ENCODE measurements around the gene NR4A3. TPM values are rescaled to one million over a fixed set of nuclear protein-coding genes. Genes with fewer than 3 reads are reported as not detected.
"Not testable (repeated sequence)": the region's sequence is repeated elsewhere in the genome, so short reads cannot be mapped to it uniquely, and the experiment has no call there.

NR4A3 gene
- polyA plus RNA-seq, 1 experiment: 0.14 TPM

DNA sequence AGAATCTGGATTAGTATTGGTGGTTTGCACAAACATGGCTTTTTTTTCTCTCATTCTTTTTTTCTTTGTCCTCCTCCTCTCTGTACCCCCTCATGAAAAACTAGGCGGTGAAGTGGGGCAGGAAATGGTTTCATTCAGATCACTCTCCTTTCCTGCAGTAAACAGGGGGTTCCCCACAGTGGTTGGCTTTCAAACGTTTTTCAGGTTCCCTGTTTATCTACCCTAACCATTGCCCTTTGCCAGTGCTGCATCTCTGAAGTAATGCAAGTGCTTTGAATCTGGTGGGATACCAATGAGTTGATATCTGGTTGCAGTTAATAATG is 29.8 kb downstream of the NR4A3 start:
- no peak for DNase-seq (ENCODE audit: low read depth, low spot score)
- Histone ChIP-seq H3K27me3 (ENCODE audit: control insufficient read depth, insufficient read depth, low read length) (no peaks in the 10 kb centered on the region), H3K27ac (ENCODE audit: low read depth, low read length) (no peak overlapping the region), H3K9me3 (ENCODE audit: control insufficient read depth, insufficient read depth, low read length) (no peaks in the 10 kb centered on the region), H3K4me3 (ENCODE audit: low read depth, low read length) (no peak overlapping the region)
- POLR2A ChIA-PET: no interaction called here
- TF ChIP-seq, protein P1, sequence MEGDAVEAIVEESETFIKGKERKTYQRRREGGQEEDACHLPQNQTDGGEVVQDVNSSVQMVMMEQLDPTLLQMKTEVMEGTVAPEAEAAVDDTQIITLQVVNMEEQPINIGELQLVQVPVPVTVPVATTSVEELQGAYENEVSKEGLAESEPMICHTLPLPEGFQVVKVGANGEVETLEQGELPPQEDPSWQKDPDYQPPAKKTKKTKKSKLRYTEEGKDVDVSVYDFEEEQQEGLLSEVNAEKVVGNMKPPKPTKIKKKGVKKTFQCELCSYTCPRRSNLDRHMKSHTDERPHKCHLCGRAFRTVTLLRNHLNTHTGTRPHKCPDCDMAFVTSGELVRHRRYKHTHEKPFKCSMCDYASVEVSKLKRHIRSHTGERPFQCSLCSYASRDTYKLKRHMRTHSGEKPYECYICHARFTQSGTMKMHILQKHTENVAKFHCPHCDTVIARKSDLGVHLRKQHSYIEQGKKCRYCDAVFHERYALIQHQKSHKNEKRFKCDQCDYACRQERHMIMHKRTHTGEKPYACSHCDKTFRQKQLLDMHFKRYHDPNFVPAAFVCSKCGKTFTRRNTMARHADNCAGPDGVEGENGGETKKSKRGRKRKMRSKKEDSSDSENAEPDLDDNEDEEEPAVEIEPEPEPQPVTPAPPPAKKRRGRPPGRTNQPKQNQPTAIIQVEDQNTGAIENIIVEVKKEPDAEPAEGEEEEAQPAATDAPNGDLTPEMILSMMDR (IDR thresholded peaks at IDR 0.05; ENCODE audit: low read depth, low read length): no peak
- CTCF ChIA-PET: interaction anchor here (0.7 kb wide), 1 partner anchor 473 kb away, joined by 3 read pairs; no protein-coding TSS in a partner anchor

DNA sequence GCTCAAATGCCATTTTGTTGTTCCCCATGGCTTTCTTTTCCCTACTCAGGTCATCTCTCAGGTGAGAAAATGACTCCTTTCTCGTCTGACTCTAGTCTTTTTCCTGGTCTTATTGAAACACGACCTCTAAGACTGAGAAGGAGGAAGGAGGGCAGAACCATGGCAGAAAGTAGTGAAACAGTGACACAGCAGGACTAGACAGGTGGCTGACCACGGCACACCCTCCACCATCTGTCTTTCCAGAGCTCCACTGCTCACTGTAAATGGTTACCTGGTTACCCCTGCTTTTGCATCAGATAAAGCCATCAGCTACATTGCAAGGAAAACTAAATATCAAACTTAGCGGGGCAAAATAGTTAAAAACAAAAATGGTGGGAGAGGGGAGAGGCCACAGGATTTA is 30.9 kb downstream of the NR4A3 start:
- ChIA-PET CTCF (no interaction called here), POLR2A (no interaction called here)
- Histone ChIP-seq H3K27ac (ENCODE audit: low read depth, low read length) (no peak overlapping the region), H3K4me3 (ENCODE audit: low read depth, low read length) (no peak overlapping the region), H3K9me3 (ENCODE audit: control insufficient read depth, insufficient read depth, low read length) (no peaks in the 10 kb centered on the region), H3K27me3 (ENCODE audit: control insufficient read depth, insufficient read depth, low read length) (no peaks in the 10 kb centered on the region)
- TF ChIP-seq, protein P1 (IDR thresholded peaks at IDR 0.05; ENCODE audit: low read depth, low read length): no peak
- no peak for DNase-seq (ENCODE audit: low read depth, low spot score)

DNA sequence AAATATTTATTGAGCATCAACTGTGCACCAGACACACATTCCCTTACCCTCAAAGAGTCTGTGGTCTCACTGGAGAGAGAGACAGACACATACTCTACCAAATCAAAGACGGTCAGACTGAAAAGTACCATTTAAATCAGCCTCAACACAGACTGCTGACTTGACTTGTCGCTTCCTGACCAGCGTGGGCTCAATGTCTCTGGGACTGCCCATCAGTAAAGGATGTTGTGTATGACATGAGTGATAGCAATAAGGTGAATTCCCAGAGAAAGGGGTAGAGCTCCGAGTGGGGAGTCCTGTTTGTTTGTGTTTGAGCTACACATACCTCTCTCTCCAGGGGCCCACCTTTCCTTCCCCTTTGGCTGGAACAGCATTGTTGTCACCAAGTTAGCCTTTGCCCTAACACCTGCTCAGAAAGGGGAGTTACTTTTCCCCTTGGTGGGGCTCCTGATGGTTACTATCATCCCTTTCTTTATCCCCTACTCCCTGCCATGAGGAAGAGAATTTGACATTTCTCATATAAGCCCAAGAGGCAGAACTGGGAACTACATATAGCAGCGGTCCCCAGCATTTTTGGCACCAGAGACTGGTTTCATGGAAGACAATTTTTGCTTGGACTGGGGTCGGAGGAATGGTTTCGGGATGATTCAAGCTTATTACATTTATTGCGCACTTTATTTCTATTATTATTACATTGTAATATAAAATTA is 33.9 kb downstream of the NR4A3 start:
- TF ChIP-seq, protein P1 (IDR thresholded peaks at IDR 0.05; ENCODE audit: low read depth, low read length): no peak
- CTCF ChIA-PET: no interaction called here
- DNase-seq (ENCODE audit: low read depth, low spot score): no peak
- Histone ChIP-seq H3K9me3 (ENCODE audit: control insufficient read depth, insufficient read depth, low read length) (no peaks in the 10 kb centered on the region), H3K4me3 (ENCODE audit: low read depth, low read length) (no peak overlapping the region), H3K27me3 (ENCODE audit: control insufficient read depth, insufficient read depth, low read length) (no peaks in the 10 kb centered on the region), H3K27ac (ENCODE audit: low read depth, low read length) (no peak overlapping the region)
- POLR2A ChIA-PET: no interaction called here

DNA sequence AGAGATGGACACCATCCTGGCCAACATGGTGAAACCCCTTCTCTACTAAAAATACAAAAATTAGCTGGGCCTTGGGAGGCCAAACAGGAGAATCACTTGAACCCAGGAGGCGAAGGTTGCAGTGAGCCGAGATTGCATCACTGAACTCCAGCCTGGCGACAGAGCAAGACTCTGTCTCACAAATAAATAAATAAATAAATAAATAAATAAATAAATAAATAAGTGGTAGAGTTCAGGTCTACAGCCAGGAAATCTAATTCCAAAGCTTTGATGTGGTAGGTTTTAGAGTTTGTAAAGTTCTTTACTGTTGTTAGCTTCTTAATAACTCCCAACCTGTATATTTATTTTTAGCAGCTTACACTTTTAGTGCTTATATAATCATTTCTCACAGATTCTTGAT is 35.9 kb downstream of the NR4A3 start:
- H3K4me3 ChIP-seq (ENCODE audit: low read depth, low read length); H3K9me3 ChIP-seq (ENCODE audit: control insufficient read depth, insufficient read depth, low read length); H3K27me3 ChIP-seq (ENCODE audit: control insufficient read depth, insufficient read depth, low read length); H3K27ac ChIP-seq (ENCODE audit: low read depth, low read length); DNase-seq (ENCODE audit: low read depth, low spot score); POLR2A ChIA-PET: not testable (repeated sequence)
- CTCF ChIA-PET: interaction anchor here (0.6 kb wide), 1 partner anchor 1519 kb away, joined by 3 read pairs; no protein-coding TSS in a partner anchor

DNA sequence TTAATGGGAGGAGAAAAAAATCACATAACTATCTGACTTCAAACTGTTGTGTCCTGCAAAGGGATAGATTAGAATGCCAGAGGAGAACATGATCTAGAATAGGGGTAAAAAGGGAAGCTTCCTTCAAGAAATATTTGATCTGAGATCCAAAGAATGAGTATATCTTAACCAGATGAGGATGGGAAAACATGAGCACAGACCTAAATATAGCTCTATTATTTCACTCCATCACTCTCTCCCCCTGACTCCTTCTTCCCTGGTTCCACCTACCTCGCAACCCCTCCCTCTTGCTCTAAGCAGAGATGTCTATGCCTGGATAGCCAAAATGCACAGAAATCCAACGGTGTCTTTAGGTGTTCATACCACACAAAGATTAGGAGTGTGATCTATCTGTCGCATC is 36.4 kb downstream of the NR4A3 start:
- Histone ChIP-seq H3K27ac (ENCODE audit: low read depth, low read length) (no peak overlapping the region), H3K9me3 (ENCODE audit: control insufficient read depth, insufficient read depth, low read length) (no peaks in the 10 kb centered on the region), H3K4me3 (ENCODE audit: low read depth, low read length) (no peak overlapping the region), H3K27me3 (ENCODE audit: control insufficient read depth, insufficient read depth, low read length) (no peaks in the 10 kb centered on the region)
- POLR2A ChIA-PET: no interaction called here
- TF ChIP-seq, protein P1 (IDR thresholded peaks at IDR 0.05; ENCODE audit: low read depth, low read length): no peak
- no peak for DNase-seq (ENCODE audit: low read depth, low spot score)
- CTCF ChIA-PET: interaction anchor here (0.6 kb wide), 1 partner anchor 1519 kb away, joined by 3 read pairs; no protein-coding TSS in a partner anchor
